Liver (tissue), 9 donors: Measurements from ENCODE around the gene MAPRE2. TPM values are rescaled to one million over a fixed set of nuclear protein-coding genes. Genes with fewer than 3 reads are reported as not detected.
A peak's percentile ranks its signal among the peaks of the same experiment; 100 is the strongest.

ENCODE experiments used
- DNase-seq: peaks from one replicate; pipeline ENCODE4 v3.0.0-alpha.2; 2017; ENCODE audit warnings: low spot score
- H3K27ac ChIP-seq, 2 donors: one replicate each; pipeline ENCODE4 v1.7.0; 2013; ENCODE audit warnings: inconsistent platforms in 2 of 2, low read length in 2 of 2, control low read depth in 1 of 2, low read depth in 1 of 2, mild to moderate bottlenecking in 1 of 2
- H3K27me3 ChIP-seq, 4 donors: one replicate each; pipeline versions ENCODE4 v1.6.1 to v1.7.0; 2013; ENCODE audit warnings: low read length in 3 of 4, inconsistent platforms in 1 of 4, mild to moderate bottlenecking in 1 of 4, moderate library complexity in 1 of 4; ENCODE audit not compliant: control insufficient read depth in 4 of 4, insufficient read depth in 4 of 4
- H3K36me3 ChIP-seq, 4 donors: one replicate each; pipeline versions ENCODE4 v1.6.1 to v1.7.0; 2013; ENCODE audit warnings: low read length in 3 of 4, mild to moderate bottlenecking in 3 of 4, low read depth in 1 of 4, moderate library complexity in 1 of 4; ENCODE audit not compliant: control insufficient read depth in 4 of 4, insufficient read depth in 3 of 4
- H3K4me1 ChIP-seq, 4 donors: one replicate each; pipeline versions ENCODE4 v1.6.1 to v1.7.0; 2013; ENCODE audit warnings: low read length in 3 of 4, mild to moderate bottlenecking in 3 of 4, moderate library complexity in 1 of 4; ENCODE audit not compliant: control insufficient read depth in 4 of 4, insufficient read depth in 4 of 4
- H3K4me3 ChIP-seq, 3 donors: one replicate each; pipeline versions ENCODE4 v1.6.1 to v1.7.0; 2013; ENCODE audit warnings: low read length in 3 of 3, control low read depth in 1 of 3, low read depth in 1 of 3, mild to moderate bottlenecking in 1 of 3
- H3K9ac ChIP-seq, 2 donors: one replicate each; pipeline ENCODE4 v1.7.0; 2013; ENCODE audit warnings: low read length in 2 of 2, mild to moderate bottlenecking in 2 of 2, moderate library complexity in 2 of 2, control low read depth in 1 of 2, low read depth in 1 of 2
- H3K9me3 ChIP-seq, 4 donors: one replicate each; pipeline versions ENCODE4 v1.6.1 to v1.7.0; 2013; ENCODE audit warnings: low read length in 3 of 4; ENCODE audit not compliant: control insufficient read depth in 4 of 4
- EGR1 ChIP-seq, 2 donors: IDR thresholded peaks; 2 replicates each; pipeline ENCODE4 v1.6.1; 2016 to 2018; ENCODE audit warnings: antibody characterized with exemption in 2 of 2, low read depth in 2 of 2
- FOXA1 ChIP-seq: IDR thresholded peaks from 2 replicates; pipeline ENCODE4 v1.6.1; 2016; ENCODE audit warnings: antibody characterized with exemption
- FOXA2 ChIP-seq: IDR thresholded peaks from 2 replicates; pipeline ENCODE4 v1.6.1; 2016; ENCODE audit warnings: antibody characterized with exemption
- GABPA ChIP-seq, 2 donors: IDR thresholded peaks in 1 of 2; conservative IDR thresholded peaks in 1 of 2; 2 replicates each; pipeline ENCODE4 v1.6.1; 2016; ENCODE audit warnings: antibody characterized with exemption in 2 of 2, mild to moderate bottlenecking in 1 of 2, moderate library complexity in 1 of 2
- HNF4A ChIP-seq, 2 donors: conservative IDR thresholded peaks; 2 replicates each; pipeline ENCODE4 v1.6.1; 2016; ENCODE audit warnings: antibody characterized with exemption in 2 of 2, mild to moderate bottlenecking in 2 of 2
- JUND ChIP-seq, 2 donors: IDR thresholded peaks; 2 replicates each; pipeline ENCODE4 v1.6.1; 2016; ENCODE audit warnings: antibody characterized with exemption in 2 of 2
- MAX ChIP-seq: IDR thresholded peaks from 2 replicates; pipeline ENCODE4 v1.6.1; 2016; ENCODE audit warnings: antibody characterized with exemption
- REST ChIP-seq: IDR thresholded peaks from 2 replicates; pipeline ENCODE4 v1.6.1; 2016; ENCODE audit warnings: antibody characterized with exemption, mild to moderate bottlenecking
- RXRA ChIP-seq, 2 donors: IDR thresholded peaks; 2 replicates each; pipeline ENCODE4 v1.6.1; 2017 to 2018; ENCODE audit warnings: antibody characterized with exemption in 2 of 2, mild to moderate bottlenecking in 1 of 2
- WGBS: extraction: QIAGEN DNeasy Blood & Tissue Kit; methylation state at CpG from one replicate; pipeline ENCODE4 v1.1.7; 2013; 5-methylcytosine and 5-hydroxymethylcytosine counted together
- polyA plus RNA-seq, 2 donors: library from polyadenylated mRNA; stranded (reverse) in 1 of 2; unstranded in 1 of 2; fragments of 200-250 nt in 1 of 2; fragments of >200 nt in 1 of 2; fragmentation: Nextera tagmentation in 1 of 2; extraction: Ambion mirVana in 1 of 2; gene quantifications; one replicate each; pipeline versions ENCODE4 v1.2.1 to v1.2.3, GENCODE V29; 2013 to 2015
- total RNA-seq, 2 donors: library from RNA; depleted of rRNA; stranded (reverse); fragments of >200 nt; gene quantifications; one replicate each; pipeline ENCODE4 v1.2.3, GENCODE V29; 2014
- TF ChIP-seq, protein P1 (sequence below): IDR thresholded peaks from 2 replicates; pipeline ENCODE4 v1.6.1; 2016; ENCODE audit warnings: antibody characterized with exemption
- donor health status: healthy.
- donor health status: healthy.
- donor health status: healthy.
- donor health status: healthy.
- donor health status: healthy.

MAPRE2 gene
- total and polyA plus RNA-seq, 4 donors = 7.9 to 12.8 (median 11.0) TPM

- H3K4me3 ChIP-seq = no peak overlapping the region
- H3K36me3 ChIP-seq = no peaks in the 10 kb centered on the region
- no peaks in the 10 kb centered on the region for H3K27me3 ChIP-seq
- no peak overlapping the region for H3K27ac ChIP-seq
- peaks cover 2 to 11% (median 11%) of the 10 kb centered on the region in 4 donors for H3K4me1 ChIP-seq
- H3K9me3 ChIP-seq = no peaks in the 10 kb centered on the region
- TF ChIP-seq EGR1 (IDR thresholded peaks at IDR 0.05; ENCODE audit: low read depth in 2 of 2) (no peak), JUND (IDR thresholded peaks at IDR 0.05) (no peak), FOXA1 (no peak), REST (no peak), GABPA (IDR thresholded peaks at IDR 0.05 in 1 of 2, conservative IDR thresholded peaks at IDR 0.05 in 1 of 2) (no peak), MAX (no peak), FOXA2 (no peak)
- TF ChIP-seq, protein P1, sequence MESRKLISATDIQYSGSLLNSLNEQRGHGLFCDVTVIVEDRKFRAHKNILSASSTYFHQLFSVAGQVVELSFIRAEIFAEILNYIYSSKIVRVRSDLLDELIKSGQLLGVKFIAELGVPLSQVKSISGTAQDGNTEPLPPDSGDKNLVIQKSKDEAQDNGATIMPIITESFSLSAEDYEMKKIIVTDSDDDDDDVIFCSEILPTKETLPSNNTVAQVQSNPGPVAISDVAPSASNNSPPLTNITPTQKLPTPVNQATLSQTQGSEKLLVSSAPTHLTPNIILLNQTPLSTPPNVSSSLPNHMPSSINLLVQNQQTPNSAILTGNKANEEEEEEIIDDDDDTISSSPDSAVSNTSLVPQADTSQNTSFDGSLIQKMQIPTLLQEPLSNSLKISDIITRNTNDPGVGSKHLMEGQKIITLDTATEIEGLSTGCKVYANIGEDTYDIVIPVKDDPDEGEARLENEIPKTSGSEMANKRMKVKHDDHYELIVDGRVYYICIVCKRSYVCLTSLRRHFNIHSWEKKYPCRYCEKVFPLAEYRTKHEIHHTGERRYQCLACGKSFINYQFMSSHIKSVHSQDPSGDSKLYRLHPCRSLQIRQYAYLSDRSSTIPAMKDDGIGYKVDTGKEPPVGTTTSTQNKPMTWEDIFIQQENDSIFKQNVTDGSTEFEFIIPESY = no peak
- no peak for DNase-seq
- no peak overlapping the region for H3K9ac ChIP-seq
- WGBS = 96% methylated on average over 3 of the region's 3 CpGs
Observed at GRCh38 chr18:35176925-35177324, 135.7 kb downstream of the MAPRE2 start.

GRCh38 chr18:35178260-35178659, 137.0 kb downstream of the MAPRE2 start:
- H3K9ac ChIP-seq = no peak overlapping the region
- H3K9me3 ChIP-seq = no peaks in the 10 kb centered on the region
- peaks cover 0 to 1% (median 0%) of the 10 kb centered on the region in 4 donors for H3K4me1 ChIP-seq
- 95% methylated on average over 3 of the region's 3 CpGs for WGBS
- no peaks in the 10 kb centered on the region for H3K27me3 ChIP-seq
- H3K36me3 ChIP-seq = no peaks in the 10 kb centered on the region
- no peak overlapping the region for H3K27ac ChIP-seq
- DNase-seq = no peak
- TF ChIP-seq EGR1 (IDR thresholded peaks at IDR 0.05; ENCODE audit: low read depth in 2 of 2) (no peak), HNF4A (conservative IDR thresholded peaks at IDR 0.05) (no peak), RXRA (IDR thresholded peaks at IDR 0.05) (no peak)
- no peak overlapping the region for H3K4me3 ChIP-seq

- no peaks in the 10 kb centered on the region for H3K9me3 ChIP-seq
- no peak overlapping the region for H3K4me3 ChIP-seq
- no peak overlapping the region for H3K9ac ChIP-seq
- H3K27me3 ChIP-seq = no peaks in the 10 kb centered on the region
- WGBS = 40% methylated on average over 4 of the region's 4 CpGs
- H3K4me1 ChIP-seq = no peaks in the 10 kb centered on the region
- no peak overlapping the region for H3K27ac ChIP-seq
- DNase-seq = no peak
- no peaks in the 10 kb centered on the region for H3K36me3 ChIP-seq
- peak; percentile 19 to 40 for TF ChIP-seq GABPA (IDR thresholded peaks at IDR 0.05 in 1 of 2, conservative IDR thresholded peaks at IDR 0.05 in 1 of 2)
- no peak for TF ChIP-seq FOXA1
Observed at GRCh38 chr18:35179906-35180305, 138.7 kb downstream of the MAPRE2 start.
